Non-pigmented ciliary epithelial cell (primary cell): ENCODE results near the gene CRLF3.
"Not testable (repeated sequence)": the region's sequence is repeated elsewhere in the genome, so short reads cannot be mapped to it uniquely, and the experiment has no call there.

ENCODE experiments used
- DNase-seq: peaks from one replicate; pipeline ENCODE4 v3.0.0-alpha.2; 2010; ENCODE audit warnings: low read depth

Gene CRLF3

DNA sequence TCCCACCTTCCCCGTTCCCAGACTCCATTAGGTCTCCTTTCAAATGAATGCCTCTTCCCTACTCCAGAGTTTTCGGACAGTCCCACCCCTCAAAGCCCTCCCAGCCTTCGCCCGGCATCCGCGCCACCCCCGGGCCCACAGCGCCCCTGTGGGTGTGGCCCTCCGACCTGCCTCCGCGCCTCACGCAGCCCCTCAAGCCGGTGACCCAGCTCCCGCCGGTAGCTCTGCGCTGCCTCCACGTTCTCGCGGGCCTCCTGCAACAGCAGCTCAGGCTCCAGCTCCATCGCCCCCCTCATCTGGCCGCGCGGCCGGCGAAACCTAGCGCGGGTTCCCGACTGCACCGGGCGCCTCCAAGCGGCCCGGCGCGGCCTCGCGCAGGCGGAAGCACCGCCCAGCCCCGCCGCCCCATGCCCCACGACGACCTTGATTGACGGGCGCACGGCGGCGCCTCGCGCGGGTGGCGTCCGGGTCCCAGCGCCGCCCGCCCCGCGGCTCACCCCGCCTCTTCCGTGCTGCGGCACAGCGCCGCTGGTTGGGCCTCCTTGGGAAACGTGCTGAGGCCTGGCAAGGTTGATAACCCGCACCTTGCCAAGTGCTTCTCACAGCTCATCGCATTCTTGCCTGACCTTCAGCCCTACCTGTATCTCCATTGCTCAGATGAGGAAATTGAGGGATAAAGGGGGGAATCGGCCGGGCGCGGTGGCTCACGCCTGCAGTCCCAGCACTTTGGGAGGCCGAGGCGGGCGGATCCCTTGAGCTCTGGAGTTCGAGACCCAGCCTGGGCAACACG, at the start of gene CRLF3:
Gene CRLF3, minus strand, starts transcription at position 337 of the 790 bp plus-strand sequence. Its CDS starts 41 bp downstream, at position 296.
- DNase-seq = peak; percentile 24

- DNase-seq = no peak
These were observed 44.5 kb upstream of the CRLF3 start for GRCh38 chr17:30869005-30869404.

DNA sequence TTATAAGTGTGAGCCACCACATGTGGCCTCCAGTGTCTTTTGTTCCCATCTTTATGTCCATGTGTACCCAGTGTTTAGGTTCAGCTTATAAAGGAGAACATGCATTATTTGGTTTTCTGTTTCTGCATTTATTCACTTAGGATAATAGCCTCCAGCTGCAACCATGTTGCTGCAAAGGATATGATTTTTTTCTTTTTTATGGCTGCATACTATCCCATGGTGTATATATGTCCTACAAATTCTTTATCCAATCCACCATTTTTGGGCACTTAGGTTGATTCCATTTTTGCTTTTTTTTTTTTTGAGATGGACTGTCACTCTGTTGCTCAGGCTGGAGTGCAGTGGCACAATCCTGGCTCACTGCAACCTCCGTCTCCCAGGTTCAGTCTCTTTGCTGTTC, 40.1 kb upstream of the CRLF3 start:
- no peak for DNase-seq

DNA sequence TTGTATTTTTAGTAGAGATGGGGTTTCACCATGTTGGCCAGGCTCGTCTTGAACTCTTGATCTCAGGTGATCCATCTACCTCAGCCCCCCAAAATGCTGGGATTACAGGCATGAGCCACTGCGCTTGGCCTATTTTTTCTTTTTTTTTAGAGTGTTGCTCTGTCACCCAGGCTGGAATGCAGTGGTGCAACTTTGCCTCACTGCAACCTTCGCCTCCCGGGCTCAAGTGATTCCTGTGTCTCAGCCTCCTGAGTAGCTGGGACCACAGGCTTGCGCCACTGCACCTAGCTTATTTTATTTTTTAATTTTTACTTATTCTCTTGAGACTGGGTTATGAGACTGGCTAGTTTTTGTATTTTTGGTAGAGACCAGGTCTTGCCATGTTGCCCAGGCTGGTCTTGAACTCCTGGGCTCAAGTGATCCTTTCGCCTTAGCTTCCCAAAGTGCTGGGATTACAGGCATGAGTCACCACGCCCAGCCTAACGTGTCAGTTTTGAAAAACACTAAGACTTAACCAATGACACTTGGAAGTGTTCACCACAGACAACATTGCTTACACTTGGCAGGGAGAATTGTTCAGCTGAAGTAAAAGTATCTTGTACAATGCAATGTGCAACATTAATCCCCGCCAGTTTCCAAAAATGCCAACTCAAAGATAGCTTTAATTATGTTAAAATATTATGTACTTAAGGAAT, 34.2 kb upstream of the CRLF3 start:
- no peak for DNase-seq

DNA sequence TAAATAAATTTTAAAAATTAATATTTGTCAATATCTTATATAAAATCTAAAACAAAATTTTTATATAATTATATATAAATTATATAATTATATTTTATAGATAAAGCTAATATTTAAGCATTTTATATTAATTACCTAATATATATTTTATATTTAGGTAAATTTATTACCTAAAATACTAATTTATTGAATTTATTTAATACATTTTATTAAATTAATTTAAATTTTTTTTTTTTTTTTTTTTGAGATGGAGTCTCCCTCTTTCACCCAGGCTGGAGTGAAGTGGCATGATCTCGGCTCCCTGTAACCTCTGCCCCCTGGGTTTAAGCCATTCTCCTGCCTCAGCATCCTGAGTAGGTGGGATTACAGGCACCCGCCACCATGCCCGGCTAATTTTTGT, 29.7 kb upstream of the CRLF3 start:
- DNase-seq = no peak

DNA sequence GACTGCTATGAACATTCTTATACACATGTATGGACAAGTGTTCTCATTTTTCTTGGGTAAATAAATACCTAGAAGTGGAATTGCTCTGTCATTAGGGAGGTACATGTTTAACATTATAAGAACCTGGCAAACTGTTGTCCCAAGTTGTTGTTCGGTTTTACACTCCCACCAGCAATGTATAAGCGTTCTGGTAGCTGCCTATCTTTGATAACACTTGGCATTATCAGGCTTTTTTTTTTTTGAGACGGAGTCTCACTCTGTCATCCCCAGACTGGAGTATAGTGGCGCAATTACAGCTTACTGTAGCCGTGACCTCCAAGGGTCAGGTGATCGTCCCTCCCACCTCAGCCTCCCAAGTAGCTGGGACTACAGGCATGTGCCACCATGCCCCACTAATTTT, 23.5 kb upstream of the CRLF3 start:
- DNase-seq = no peak

DNA sequence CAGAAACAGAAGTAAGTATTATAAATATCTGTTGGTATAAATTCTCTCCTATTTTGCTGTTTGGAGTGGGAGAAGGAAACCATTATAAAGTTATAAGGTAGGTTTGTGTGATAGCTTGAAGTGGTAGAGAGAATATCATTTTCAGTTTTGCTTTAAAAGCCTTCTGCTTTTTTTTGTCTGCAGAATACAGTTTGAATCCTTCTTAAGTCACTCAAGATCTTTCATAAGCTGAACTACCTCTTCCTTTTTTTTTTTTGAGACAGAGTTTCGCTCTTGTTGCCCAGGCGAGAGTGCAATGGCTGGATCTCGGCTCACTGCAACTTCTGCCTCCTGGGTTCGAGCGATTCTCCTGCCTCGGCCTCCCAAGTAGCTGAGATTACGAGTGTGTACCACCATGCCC, 16.3 kb upstream of the CRLF3 start:
- no peak for DNase-seq

DNA sequence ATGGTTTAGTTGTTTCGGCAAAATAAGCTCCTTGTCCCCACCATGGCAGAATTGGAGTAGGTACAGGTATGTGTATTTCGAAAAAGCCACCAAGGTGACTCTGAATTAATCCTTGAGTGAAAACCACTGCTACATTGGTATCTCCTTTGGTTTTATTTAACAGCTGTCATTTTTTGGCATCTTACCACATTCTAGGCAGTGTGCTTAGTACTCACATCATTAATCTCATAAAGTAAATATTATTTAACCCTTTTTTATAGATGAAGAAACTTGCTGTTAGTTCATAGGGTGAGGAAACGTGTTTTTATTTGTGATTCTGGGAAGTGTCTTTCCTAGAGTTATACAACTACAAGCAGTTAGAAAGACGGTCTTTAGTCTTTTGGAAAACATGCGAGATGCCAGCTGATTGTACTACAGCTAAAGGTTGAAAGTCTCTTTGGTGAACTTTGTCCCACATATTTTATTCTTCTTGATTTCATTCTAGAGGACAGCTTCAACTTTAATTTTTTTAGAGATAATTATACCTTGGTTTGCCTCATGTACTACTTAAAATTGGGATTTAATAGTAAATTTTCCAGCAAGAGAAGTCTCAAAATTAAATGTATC, 13.8 kb upstream of the CRLF3 start:
- DNase-seq = no peak

- no peak for DNase-seq
These were observed 8.1 kb upstream of the CRLF3 start for GRCh38 chr17:30832438-30833124.

DNA sequence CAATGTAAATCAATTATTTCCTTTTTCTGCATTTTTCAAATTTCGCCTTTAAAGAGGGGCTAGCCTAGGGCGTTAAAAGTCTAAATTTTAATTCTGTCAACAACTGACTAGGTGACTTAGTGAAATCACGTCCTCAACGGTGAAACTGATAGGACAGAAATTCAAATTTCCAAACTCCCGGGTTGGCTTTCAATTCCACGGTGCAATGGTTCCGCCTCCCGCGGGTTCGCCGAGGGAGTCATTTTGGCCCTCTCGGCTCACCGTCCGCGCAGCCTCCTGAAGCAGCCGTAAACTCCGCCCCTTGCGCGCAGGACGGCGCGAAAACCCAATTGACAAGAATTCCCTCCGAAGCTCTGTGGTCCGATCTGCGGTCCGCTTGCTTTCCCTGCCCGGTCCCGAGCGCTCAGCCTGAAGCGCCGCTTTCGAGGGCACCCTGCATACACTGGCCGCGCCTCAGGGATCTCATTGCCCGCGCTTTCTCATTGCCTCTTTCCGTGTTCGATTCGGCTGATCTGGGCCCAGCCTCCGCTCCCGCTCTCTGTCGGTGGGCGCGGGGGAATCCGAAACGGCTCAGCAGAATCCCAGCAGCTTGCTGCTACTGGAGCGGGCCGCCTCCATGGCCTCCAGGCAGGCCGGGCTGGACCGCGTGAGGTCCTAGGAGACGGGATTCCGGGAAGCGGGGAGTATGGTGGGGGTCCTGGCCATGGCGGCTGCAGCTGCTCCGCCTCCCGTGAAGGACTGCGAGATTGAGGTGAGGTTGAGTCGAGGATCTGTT, 7.4 kb upstream of the CRLF3 start, which contains the start of gene ATAD5:
Gene ATAD5, plus strand, starts transcription at position 304 of the 775 bp plus-strand sequence. Its CDS starts 382 bp downstream, at position 686.
- peak; percentile 55 for DNase-seq

- DNase-seq = no peak
These were observed 6.8 kb upstream of the CRLF3 start for GRCh38 chr17:30831257-30831656.

- no peak for DNase-seq
These were observed 4.5 kb upstream of the CRLF3 start for GRCh38 chr17:30829022-30829421.

GRCh38 chr17:30827082-30827481, 2.6 kb upstream of the CRLF3 start:
- DNase-seq = no peak

- DNase-seq = no peak
These were observed 513 bp downstream of the CRLF3 start for GRCh38 chr17:30824002-30824355.

DNA sequence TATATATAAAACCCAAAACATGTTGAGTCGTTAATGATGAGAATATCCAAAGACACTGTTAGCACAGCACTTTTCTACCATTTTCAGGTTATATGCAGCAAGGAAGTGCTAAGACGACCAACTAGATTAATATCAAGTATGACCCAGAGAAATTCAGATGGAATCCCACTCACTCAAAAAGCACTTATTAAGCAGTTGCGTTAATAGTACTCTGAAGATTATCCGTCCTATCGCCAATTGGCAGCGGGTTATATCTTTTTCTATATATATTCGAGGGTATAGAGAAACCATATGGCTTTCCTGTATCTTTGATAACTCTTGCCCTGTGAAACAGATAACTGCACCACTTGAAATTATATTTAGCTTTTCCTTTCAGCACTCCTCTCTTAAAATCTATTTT, 1.1 kb downstream of the CRLF3 start:
- no peak for DNase-seq

GRCh38 chr17:30822919-30823318, 1.6 kb downstream of the CRLF3 start:
- DNase-seq = not testable (repeated sequence)

DNA sequence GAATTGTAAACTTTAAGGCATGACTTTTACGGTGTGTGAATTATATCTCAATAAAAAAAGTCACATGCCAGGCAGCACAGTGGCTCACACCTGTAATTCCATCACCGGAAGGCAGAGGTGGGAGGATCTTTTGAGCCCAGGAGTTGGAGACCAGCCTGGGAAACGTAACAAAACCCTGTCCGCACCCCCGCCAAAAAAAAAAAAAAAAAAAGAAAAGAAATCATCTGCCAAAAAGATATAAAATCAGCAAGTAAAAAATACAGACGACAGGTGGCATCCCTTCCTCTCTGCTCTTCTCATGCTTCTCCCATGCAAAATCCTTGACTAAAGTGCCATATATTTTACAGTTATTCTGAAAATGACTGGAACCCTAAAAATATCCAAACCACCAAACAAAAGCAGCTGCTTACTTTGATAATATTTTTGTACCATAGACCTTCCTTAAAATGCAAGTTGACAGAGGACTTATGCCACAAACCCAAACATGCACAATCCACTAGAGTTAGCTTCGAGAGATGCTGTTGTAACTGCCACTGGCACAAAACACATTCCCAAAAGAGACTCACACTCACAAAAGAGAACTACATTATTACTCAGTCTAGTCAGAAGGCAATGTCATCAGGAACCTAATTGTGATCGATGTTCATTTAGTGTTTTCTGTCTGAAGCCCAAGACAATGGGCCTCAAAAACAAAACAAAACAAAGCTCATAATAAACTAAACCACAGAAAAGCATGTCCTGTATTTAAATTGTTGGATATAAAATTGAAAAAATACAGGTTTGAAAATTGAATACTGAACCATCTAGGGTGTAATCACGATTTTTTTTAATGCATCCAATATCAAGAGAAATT, 2.4 kb downstream of the CRLF3 start:
- DNase-seq = no peak

DNA sequence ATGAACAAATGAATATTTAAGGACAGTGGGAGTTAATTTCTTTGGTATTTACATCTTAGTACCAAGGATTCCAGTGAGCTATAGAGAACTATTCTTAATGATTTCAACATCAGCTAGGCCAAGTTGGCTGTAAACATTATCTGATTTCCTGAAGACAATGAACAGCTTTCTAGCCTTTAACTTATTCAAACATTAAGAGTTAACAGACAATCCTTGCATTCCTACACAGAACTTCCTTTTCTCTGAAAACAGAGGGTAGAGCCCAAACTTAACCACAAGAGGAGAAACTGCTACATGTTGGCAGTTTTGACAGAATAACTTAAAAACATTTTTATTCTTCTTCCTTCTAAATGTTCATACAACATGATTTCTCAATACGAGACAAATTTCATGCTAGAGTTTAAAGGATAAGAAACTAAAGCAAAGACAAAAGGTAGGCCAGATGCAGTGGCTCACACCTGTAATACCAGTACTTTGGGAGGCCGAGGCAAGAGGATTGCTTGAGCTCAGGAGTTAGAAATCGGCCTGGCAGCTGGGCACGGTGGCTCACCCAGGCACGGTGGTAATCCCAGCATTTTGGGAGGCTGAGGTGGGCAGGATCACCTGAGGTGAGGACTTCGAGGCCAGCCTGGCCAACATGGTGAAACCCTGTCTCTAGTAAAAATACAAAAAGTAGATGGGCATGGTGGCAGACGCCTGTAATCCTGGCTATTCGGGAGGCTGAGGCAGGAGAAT, 4.4 kb downstream of the CRLF3 start:
- no peak for DNase-seq

- DNase-seq = no peak
These were observed 8.3 kb downstream of the CRLF3 start for GRCh38 chr17:30816165-30816564.

DNA sequence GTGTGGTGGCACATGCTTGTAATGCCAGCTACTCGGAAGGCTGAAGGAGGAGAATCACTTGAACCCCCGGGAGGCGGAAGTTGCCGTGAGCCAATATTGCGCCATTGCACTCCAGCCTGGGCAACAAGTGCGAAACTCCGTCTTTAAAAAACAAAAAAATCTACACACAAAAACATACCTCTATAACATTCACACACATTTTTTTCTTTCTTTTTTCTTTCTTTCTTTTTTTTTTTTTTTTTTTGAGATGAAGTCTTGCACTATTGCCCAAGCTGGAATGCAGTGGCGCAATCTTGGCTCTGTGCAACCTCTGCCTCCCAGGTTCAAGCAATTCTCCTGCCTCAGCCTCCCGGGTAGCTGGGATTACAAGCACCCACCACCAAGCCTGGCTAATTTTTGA, 9.6 kb downstream of the CRLF3 start:
- not testable (repeated sequence) for DNase-seq
